ENCODE results near the gene PTPN21. TPM values are rescaled to one million over a fixed set of nuclear protein-coding genes. Genes with fewer than 3 reads are reported as not detected.

PTPN21 gene
- total and polyA plus RNA-seq, 2 donors from 2014 or later: 5.3 to 23.2 TPM

DNA sequence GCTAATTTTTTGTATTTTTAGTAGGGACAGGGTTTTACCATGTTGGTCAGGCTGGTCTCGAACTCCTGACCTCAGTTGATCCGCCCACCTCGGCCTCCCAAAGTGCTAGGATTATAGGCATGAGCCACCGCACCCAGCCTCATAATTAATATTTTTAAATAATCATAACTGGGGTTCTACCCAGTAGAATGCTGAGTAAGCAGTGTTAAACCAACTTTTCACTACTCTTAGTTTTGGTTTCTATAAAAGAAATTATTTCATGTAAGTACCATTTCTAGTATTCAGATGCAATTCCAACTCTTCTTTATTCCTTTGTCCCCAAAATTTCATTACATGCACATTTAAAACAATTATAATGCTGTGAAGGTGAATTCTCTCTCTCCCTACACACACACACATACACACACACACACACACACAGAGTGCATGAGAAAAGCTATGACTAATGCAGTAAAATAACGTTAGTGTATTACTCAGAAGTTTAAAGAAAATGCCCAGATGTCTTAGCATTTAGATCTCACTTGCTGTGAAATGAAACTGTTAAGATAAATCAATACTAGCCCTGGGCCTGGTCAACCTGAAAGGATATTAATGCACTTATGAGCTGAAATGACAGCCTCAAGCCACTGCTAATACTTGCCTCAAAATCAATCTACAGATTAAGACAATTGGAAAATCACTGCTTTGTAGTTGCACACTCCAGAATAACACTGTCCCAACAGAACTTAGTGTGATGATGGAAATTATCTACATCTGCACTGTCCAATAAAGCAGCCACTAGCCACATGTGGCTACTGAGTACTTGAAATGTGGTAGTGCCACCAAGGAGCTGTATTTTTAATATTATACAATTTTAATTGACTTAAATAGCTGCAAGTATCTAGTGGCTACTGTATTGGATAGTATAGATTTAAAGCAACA lies 36.0 kb downstream of the PTPN21 start:
- no peak overlapping the region for H3K9ac ChIP-seq (ENCODE audit: low read length in 3 of 3)
- intact Hi-C loops (cut with DNase I): no loop called here
- no peak overlapping the region for H3K27ac ChIP-seq (ENCODE audit: low read depth in 2 of 2, low read length in 2 of 2)
- FAIRE-seq (no peak), DNase-seq (no peak)
- no peak for TF ChIP-seq CTCF (IDR thresholded peaks at IDR 0.05; ENCODE audit: borderline replicate concordance, extremely low read depth, insufficient read depth)
- H3K4me1 ChIP-seq (ENCODE audit: control insufficient read depth in 2 of 3, insufficient read depth in 2 of 3, low read depth in 1 of 3, low read length in 3 of 3): peaks cover 0 to 14% (median 8%) of the 10 kb centered on the region in 3 donors
- no peak overlapping the region for H3K4me3 ChIP-seq (ENCODE audit: low read length in 3 of 3)
- H3K27me3 ChIP-seq (ENCODE audit: control insufficient read depth, insufficient read depth, low read length): no peaks in the 10 kb centered on the region
- H3K36me3 ChIP-seq (ENCODE audit: control insufficient read depth in 2 of 3, insufficient read depth in 3 of 3, low read length in 3 of 3): peaks cover 0 to 2% (median 0%) of the 10 kb centered on the region in 3 donors
- no peaks in the 10 kb centered on the region for H3K9me3 ChIP-seq (ENCODE audit: control insufficient read depth in 2 of 3, insufficient read depth in 1 of 3, low read length in 3 of 3)

GRCh38 chr14:88516861-88517357 lies 37.9 kb downstream of the PTPN21 start:
- no peak for TF ChIP-seq CTCF (IDR thresholded peaks at IDR 0.05; ENCODE audit: borderline replicate concordance, extremely low read depth, insufficient read depth)
- Histone ChIP-seq H3K4me1 (ENCODE audit: control insufficient read depth in 2 of 3, insufficient read depth in 2 of 3, low read depth in 1 of 3, low read length in 3 of 3) (peaks cover 0 to 14% (median 8%) of the 10 kb centered on the region in 3 donors), H3K27me3 (ENCODE audit: control insufficient read depth, insufficient read depth, low read length) (no peaks in the 10 kb centered on the region), H3K4me3 (ENCODE audit: low read length in 3 of 3) (peak overlapping the region in 2 of 3 donors; percentile 21 to 54), H3K9me3 (ENCODE audit: control insufficient read depth in 2 of 3, insufficient read depth in 1 of 3, low read length in 3 of 3) (no peaks in the 10 kb centered on the region), H3K36me3 (ENCODE audit: control insufficient read depth in 2 of 3, insufficient read depth in 3 of 3, low read length in 3 of 3) (peaks cover 0 to 2% (median 0%) of the 10 kb centered on the region in 3 donors), H3K27ac (ENCODE audit: low read depth in 2 of 2, low read length in 2 of 2) (peak overlapping the region; percentile 3 to 11), H3K9ac (ENCODE audit: low read length in 3 of 3) (peak overlapping the region in 1 of 3 donors; percentile 65)
- FAIRE-seq (no peak), DNase-seq (peak in 3 of 5 donors; percentile 11 to 68 (median 65))
- intact Hi-C loops (cut with DNase I): no loop called here

DNA sequence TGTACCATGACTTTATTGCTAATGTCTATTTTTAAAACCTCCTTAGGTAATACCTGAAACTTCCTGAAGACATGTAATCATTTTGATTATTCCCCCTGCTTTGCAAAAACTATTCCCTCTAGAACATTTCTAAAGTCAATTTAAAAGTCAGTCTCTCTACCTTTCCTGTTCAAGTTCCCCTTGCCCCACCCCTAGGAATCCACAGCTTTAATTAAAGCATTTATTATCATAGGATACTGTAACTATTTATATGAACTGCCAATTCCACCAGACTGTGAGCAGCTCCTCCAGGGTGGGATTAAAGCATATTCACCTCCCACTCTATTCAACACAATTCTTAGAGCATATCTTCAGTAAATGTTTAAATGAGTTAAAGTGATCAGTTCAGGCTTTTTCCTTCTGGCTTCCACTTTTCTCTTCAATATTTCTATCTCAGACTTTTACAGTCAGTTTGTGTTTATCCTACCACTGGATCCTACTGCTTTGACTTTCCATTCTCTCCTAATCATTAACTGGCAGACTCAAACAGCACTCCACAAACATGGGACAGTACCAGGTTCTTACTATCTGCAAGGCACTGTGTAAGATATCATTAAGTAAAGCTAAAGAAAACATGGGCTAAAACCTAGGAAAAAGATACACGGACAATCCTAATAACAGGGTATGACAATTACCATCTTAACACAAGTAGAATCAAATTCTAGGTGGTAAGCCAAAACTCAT lies 39.1 kb downstream of the PTPN21 start:
- FAIRE-seq (no peak), DNase-seq (peak in 2 of 5 donors; percentile 45 to 57)
- intact Hi-C loops (cut with DNase I): no loop called here
- no peak for TF ChIP-seq CTCF (IDR thresholded peaks at IDR 0.05; ENCODE audit: borderline replicate concordance, extremely low read depth, insufficient read depth)
- Histone ChIP-seq H3K27ac (ENCODE audit: low read depth in 2 of 2, low read length in 2 of 2) (peak overlapping the region in 1 of 2 donors; percentile 32), H3K4me1 (ENCODE audit: control insufficient read depth in 2 of 3, insufficient read depth in 2 of 3, low read depth in 1 of 3, low read length in 3 of 3) (peaks cover 0 to 14% (median 8%) of the 10 kb centered on the region in 3 donors), H3K9me3 (ENCODE audit: control insufficient read depth in 2 of 3, insufficient read depth in 1 of 3, low read length in 3 of 3) (no peaks in the 10 kb centered on the region), H3K36me3 (ENCODE audit: control insufficient read depth in 2 of 3, insufficient read depth in 3 of 3, low read length in 3 of 3) (peaks cover 0 to 2% (median 0%) of the 10 kb centered on the region in 3 donors), H3K9ac (ENCODE audit: low read length in 3 of 3) (no peak overlapping the region), H3K27me3 (ENCODE audit: control insufficient read depth, insufficient read depth, low read length) (no peaks in the 10 kb centered on the region), H3K4me3 (ENCODE audit: low read length in 3 of 3) (no peak overlapping the region)

All from kidney (tissue), 14 donors.